OCI-LY1 (cell line): ENCODE measurements around the gene CBX6.
"Not testable (repeated sequence)": the region's sequence is repeated elsewhere in the genome, so short reads cannot be mapped to it uniquely, and the experiment has no call there.

ENCODE experiments used
- H2AFZ ChIP-seq: fragments of 200-600 bp; sonication (generic), shearing (Covaris generic); 2 replicates; pipeline ENCODE4 v1.6.0; 2014; ENCODE audit warnings: antibody characterized with exemption, mild to moderate bottlenecking, low read length
- H3F3A ChIP-seq: fragments of 200-600 bp; sonication (generic), shearing (Covaris generic); 2 replicates; pipeline ENCODE4 v1.6.0; 2014; ENCODE audit warnings: mild to moderate bottlenecking, antibody characterized with exemption, low read length, moderate library complexity; ENCODE audit not compliant: insufficient read depth
- H3K27ac ChIP-seq: fragments of 200-600 bp; sonication (generic); 2 replicates; pipeline ENCODE4 v1.5.1; 2014; ENCODE audit warnings: low read length, mixed run types, mild to moderate bottlenecking, low read depth; ENCODE audit not compliant: poor library complexity, severe bottlenecking
- H3K27me3 ChIP-seq: fragments of 200-600 bp; sonication (generic); 2 replicates; pipeline ENCODE4 v1.6.0; 2014; ENCODE audit warnings: antibody characterized with exemption, mild to moderate bottlenecking, low read length, moderate library complexity; ENCODE audit not compliant: insufficient read depth
- H3K36me3 ChIP-seq: fragments of 200-600 bp; sonication (generic); 2 replicates; pipeline ENCODE4 v1.6.1; 2014; ENCODE audit warnings: mild to moderate bottlenecking, antibody characterized with exemption, low read length, moderate library complexity, mixed read lengths; ENCODE audit not compliant: insufficient read depth
- H3K4me1 ChIP-seq: fragments of 200-600 bp; sonication (generic); 2 replicates; pipeline ENCODE4 v1.5.1; 2014; ENCODE audit warnings: mild to moderate bottlenecking, low read length, moderate library complexity; ENCODE audit not compliant: insufficient read depth, severe bottlenecking
- H3K4me2 ChIP-seq: fragments of 200-600 bp; sonication (generic), shearing (Covaris generic); 2 replicates; pipeline ENCODE4 v1.6.1; 2014; ENCODE audit warnings: low read length
- H3K4me3 ChIP-seq: fragments of 200-600 bp; sonication (generic); 2 replicates; pipeline ENCODE4 v1.5.1; 2014; ENCODE audit warnings: low read length, low read depth, mild to moderate bottlenecking, mixed read lengths; ENCODE audit not compliant: poor library complexity, severe bottlenecking
- H3K79me2 ChIP-seq: fragments of 200-600 bp; shearing (Covaris generic); 2 replicates; pipeline ENCODE4 v1.6.1; 2016; ENCODE audit warnings: mixed run types, low read length, mixed read lengths; ENCODE audit not compliant: insufficient read depth
- H3K9ac ChIP-seq: fragments of 200-600 bp; sonication (generic), shearing (Covaris generic); 2 replicates; pipeline ENCODE4 v1.6.1; 2014; ENCODE audit warnings: mild to moderate bottlenecking, low read length, mixed read lengths
- H3K9me2 ChIP-seq: fragments of 200-600 bp; sonication (generic), shearing (Covaris generic); 2 replicates; pipeline ENCODE4 v1.6.1; 2014; ENCODE audit warnings: low read depth, mild to moderate bottlenecking, low read length, mixed read lengths
- H3K9me3 ChIP-seq: fragments of 200-600 bp; shearing (Covaris generic); 2 replicates; pipeline ENCODE4 v1.6.1; 2014; ENCODE audit warnings: low read length, mixed read lengths
- H4K20me1 ChIP-seq: fragments of 200-600 bp; sonication (generic), shearing (Covaris generic); 2 replicates; pipeline ENCODE4 v1.6.0; 2016; ENCODE audit warnings: mild to moderate bottlenecking, low read length; ENCODE audit not compliant: insufficient read depth
- EZH2 ChIP-seq: fragments of 200-600 bp; sonication (generic), shearing (Covaris generic); IDR thresholded peaks from 2 replicates; pipeline ENCODE4 v1.8.0; 2017; ENCODE audit warnings: borderline replicate concordance, mixed run types, mild to moderate bottlenecking, antibody characterized with exemption, low read length, moderate library complexity, mixed read lengths
- TF ChIP-seq, protein P1 (sequence below): fragments of 200-600 bp; sonication (generic), shearing (Covaris generic); IDR thresholded peaks from 2 replicates; pipeline ENCODE4 v1.5.1; 2017; ENCODE audit warnings: mild to moderate bottlenecking, antibody characterized with exemption, low read length, moderate library complexity, mixed read lengths

CBX6 gene

DNA sequence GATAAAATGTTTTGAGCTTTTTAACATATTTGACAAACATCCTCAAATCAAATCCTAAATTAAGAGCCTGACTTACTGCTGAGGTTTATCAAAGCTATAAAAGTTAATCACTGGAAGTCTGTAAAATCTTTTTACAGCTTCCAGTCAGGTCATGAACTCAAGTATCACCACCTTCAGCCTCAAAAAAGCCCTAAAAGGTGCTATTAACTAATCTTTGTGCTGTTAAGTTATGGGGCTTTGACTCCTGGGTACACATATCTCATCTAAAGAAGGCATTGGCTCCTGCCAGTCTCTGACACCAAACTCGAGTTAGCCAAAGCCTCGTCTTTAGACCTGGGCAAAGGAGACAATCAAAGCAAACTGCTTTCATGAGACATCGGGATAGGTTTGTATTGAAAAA, 34.0 kb upstream of the CBX6 start:
- Histone ChIP-seq H4K20me1 (no peaks in the 10 kb centered on the region), H3K9me2 (no peaks in the 10 kb centered on the region), H3K27ac (no peak overlapping the region), H3K4me2 (no peak overlapping the region), H3K9me3 (peaks cover 9% of the 10 kb centered on the region), H3K9ac (no peak overlapping the region), H3K79me2 (no peaks in the 10 kb centered on the region), H3K27me3 (no peaks in the 10 kb centered on the region; the same call in 1 of the 2 replicates), H3K36me3 (no peaks in the 10 kb centered on the region), H3F3A (no peaks in the 10 kb centered on the region), H3K4me1 (no peaks in the 10 kb centered on the region), H2AFZ (no peak overlapping the region), H3K4me3 (no peak overlapping the region)
- TF ChIP-seq, protein P1, sequence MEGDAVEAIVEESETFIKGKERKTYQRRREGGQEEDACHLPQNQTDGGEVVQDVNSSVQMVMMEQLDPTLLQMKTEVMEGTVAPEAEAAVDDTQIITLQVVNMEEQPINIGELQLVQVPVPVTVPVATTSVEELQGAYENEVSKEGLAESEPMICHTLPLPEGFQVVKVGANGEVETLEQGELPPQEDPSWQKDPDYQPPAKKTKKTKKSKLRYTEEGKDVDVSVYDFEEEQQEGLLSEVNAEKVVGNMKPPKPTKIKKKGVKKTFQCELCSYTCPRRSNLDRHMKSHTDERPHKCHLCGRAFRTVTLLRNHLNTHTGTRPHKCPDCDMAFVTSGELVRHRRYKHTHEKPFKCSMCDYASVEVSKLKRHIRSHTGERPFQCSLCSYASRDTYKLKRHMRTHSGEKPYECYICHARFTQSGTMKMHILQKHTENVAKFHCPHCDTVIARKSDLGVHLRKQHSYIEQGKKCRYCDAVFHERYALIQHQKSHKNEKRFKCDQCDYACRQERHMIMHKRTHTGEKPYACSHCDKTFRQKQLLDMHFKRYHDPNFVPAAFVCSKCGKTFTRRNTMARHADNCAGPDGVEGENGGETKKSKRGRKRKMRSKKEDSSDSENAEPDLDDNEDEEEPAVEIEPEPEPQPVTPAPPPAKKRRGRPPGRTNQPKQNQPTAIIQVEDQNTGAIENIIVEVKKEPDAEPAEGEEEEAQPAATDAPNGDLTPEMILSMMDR = no peak
- TF ChIP-seq EZH2 = no peak

DNA sequence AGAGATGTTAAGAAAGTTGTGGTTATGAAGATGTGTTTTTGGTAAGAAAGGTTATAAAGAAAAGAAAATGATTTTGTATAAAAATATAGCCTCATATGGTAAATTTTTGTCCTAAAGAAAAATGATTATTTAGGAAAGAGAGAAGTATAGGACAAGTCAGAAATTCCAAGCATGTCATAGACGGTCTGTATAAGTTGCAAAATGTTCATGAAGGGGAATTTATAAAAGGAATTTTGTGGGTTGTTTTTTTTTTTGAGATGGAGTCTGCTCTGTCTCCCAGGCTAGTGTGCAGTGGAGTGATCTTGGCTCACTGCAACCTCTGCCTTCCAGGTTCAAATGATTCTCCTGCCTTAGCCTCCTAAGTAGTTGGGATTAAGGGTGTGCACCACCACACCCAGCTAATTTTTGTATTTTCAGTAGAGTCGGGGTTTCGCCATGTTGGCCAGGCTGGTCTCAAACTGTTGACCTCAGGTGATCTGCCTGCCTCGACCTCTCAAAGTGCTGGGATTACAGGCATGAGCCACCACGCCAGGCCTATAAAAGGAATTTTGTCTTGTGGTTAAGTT, 32.1 kb upstream of the CBX6 start:
- H3K4me2 ChIP-seq, H3K9me2 ChIP-seq, H3K36me3 ChIP-seq, H3K27me3 ChIP-seq, H3K27ac ChIP-seq, H3K4me1 ChIP-seq, H3K4me3 ChIP-seq, H3K9ac ChIP-seq, H2AFZ ChIP-seq, H4K20me1 ChIP-seq, H3F3A ChIP-seq, H3K79me2 ChIP-seq, H3K9me3 ChIP-seq: not testable (repeated sequence)

DNA sequence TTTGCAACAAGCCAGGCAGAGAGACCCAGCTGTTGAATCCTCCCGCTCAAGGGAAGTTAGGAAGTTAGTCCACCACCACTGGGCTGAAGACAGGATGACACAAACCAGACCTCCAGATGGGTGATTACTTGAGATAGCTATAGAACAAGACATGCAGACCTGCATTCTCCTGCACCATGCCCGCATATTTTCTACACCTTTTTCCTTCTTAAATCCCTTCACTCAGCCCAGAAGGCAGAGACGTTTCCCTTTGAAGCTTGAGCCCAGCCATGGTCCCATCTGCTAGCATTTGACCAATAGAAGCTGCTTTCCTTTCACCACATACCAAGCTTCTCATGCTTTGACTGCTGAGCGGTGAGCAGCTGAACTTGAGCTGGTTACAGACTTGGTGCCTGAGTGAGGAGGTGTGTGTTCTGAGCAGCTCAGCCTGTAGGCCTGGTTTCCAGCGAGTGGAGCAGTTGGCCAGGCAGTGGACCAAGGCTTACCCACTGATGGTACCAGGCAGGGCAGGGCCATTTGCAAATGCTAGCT, 29.2 kb upstream of the CBX6 start:
- Histone ChIP-seq H3K4me2 (no peak overlapping the region), H3K27ac (no peak overlapping the region), H3K9me3 (peaks cover 9% of the 10 kb centered on the region), H3K4me3 (no peak overlapping the region), H3K9ac (no peak overlapping the region), H3K36me3 (no peaks in the 10 kb centered on the region), H3K9me2 (no peaks in the 10 kb centered on the region), H3K4me1 (no peaks in the 10 kb centered on the region), H3K27me3 (no peaks in the 10 kb centered on the region), H3K79me2 (no peaks in the 10 kb centered on the region), H3F3A (no peaks in the 10 kb centered on the region), H4K20me1 (no peaks in the 10 kb centered on the region), H2AFZ (no peak overlapping the region)
- TF ChIP-seq EZH2 = no peak
- TF ChIP-seq, protein P1 = no peak

GRCh38 chr22:38900677-38901076, 28.7 kb upstream of the CBX6 start:
- Histone ChIP-seq H3K79me2 (no peaks in the 10 kb centered on the region), H3K9me3 (peaks cover 9% of the 10 kb centered on the region), H3K27ac (no peak overlapping the region), H3F3A (no peaks in the 10 kb centered on the region), H3K36me3 (no peaks in the 10 kb centered on the region), H3K4me3 (no peak overlapping the region), H3K9me2 (no peaks in the 10 kb centered on the region), H2AFZ (no peak overlapping the region), H4K20me1 (no peaks in the 10 kb centered on the region), H3K4me2 (no peak overlapping the region), H3K4me1 (no peaks in the 10 kb centered on the region), H3K9ac (no peak overlapping the region), H3K27me3 (no peaks in the 10 kb centered on the region)
- TF ChIP-seq EZH2 = no peak
- TF ChIP-seq, protein P1 = no peak
